ENCODE data around the gene CFAP45. TPM values are rescaled to one million over a fixed set of nuclear protein-coding genes. Genes with fewer than 3 reads are reported as not detected.
A peak's percentile ranks its signal among the peaks of the same experiment; 100 is the strongest.

The CFAP45 gene
- total and polyA plus RNA-seq, 9 of the 15 experiments (the other 6 are each of a cell fraction or from before 2014, with no cell fraction given): 0.65 to 2.4 (median 1.5) TPM

- TF ChIP-seq ZBTB11 (CRISPR knock-in tag; IDR thresholded peaks at IDR 0.05): no peak
- TF ChIP-seq BHLHE40 (IDR thresholded peaks at IDR 0.05; ENCODE audit: low read length): peak; percentile 90
- peak; percentile 42; the same call in 1 of the 2 replicates for TF ChIP-seq KLF16 (IDR thresholded peaks at IDR 0.05)
- TF ChIP-seq CBX8 (IDR thresholded peaks at IDR 0.05; ENCODE audit: borderline replicate concordance, extremely low read depth, low read depth, low read length, poor library complexity, severe bottlenecking): no peak
- TF ChIP-seq ZNF316 (IDR thresholded peaks at IDR 0.05): no peak
- TF ChIP-seq ARID3A (IDR thresholded peaks at IDR 0.05; ENCODE audit: borderline replicate concordance, low read depth, low read length): no peak
- no peak for TF ChIP-seq ATF1 (CRISPR knock-in tag; IDR thresholded peaks at IDR 0.05)
- TF ChIP-seq ATF1 (tag; IDR thresholded peaks at IDR 0.05): peak; percentile 45
- TF ChIP-seq ZNF311 (CRISPR knock-in tag; IDR thresholded peaks at IDR 0.05): no peak
- TF ChIP-seq ZFP30 (CRISPR knock-in tag; IDR thresholded peaks at IDR 0.05; ENCODE audit: borderline replicate concordance): no peak
- peak; percentile 99 for TF ChIP-seq FOXJ3 (CRISPR knock-in tag; IDR thresholded peaks at IDR 0.05)
- TF ChIP-seq BRF2 (IDR thresholded peaks at IDR 0.05; ENCODE audit: borderline replicate concordance, insufficient read depth, insufficient read length): no peak
- TF ChIP-seq ZNF384 (IDR thresholded peaks at IDR 0.05; ENCODE audit: low read depth, low read length): no peak
- no peak for TF ChIP-seq CBX1 (IDR thresholded peaks at IDR 0.05; ENCODE audit: low read depth)
- TF ChIP-seq STAG1 (CRISPR knock-in tag; IDR thresholded peaks at IDR 0.05; ENCODE audit: borderline replicate concordance): no peak; the same call in 1 of the 2 replicates
- TF ChIP-seq NFIX (CRISPR knock-in tag; IDR thresholded peaks at IDR 0.05; ENCODE audit: low read depth): no peak
- no peak for TF ChIP-seq THRAP3 (IDR thresholded peaks at IDR 0.05; ENCODE audit: borderline replicate concordance)
- TF ChIP-seq NR0B1 (IDR thresholded peaks at IDR 0.05; ENCODE audit: partially characterized antibody): no peak
- no peak for TF ChIP-seq RAD21 (CRISPR knock-in tag; conservative IDR thresholded peaks at IDR 0.05 in 1 of 2, IDR thresholded peaks at IDR 0.05 in 1 of 2)
- TF ChIP-seq CBFA2T2 (conservative IDR thresholded peaks at IDR 0.05): peak; percentile 33
Observed at GRCh38 chr1:159923203-159924024, 23.4 kb upstream of the CFAP45 start (continued).

Measured in K562 (cell line).